ENCODE data around the gene DHRS11. TPM values are rescaled to one million over a fixed set of nuclear protein-coding genes. Genes with fewer than 3 reads are reported as not detected.
A peak's percentile ranks its signal among the peaks of the same experiment; 100 is the strongest.

The DHRS11 gene
- total and polyA plus RNA-seq, 11 donors, result 11.0 to 22.2 (median 13.5) TPM

DNA sequence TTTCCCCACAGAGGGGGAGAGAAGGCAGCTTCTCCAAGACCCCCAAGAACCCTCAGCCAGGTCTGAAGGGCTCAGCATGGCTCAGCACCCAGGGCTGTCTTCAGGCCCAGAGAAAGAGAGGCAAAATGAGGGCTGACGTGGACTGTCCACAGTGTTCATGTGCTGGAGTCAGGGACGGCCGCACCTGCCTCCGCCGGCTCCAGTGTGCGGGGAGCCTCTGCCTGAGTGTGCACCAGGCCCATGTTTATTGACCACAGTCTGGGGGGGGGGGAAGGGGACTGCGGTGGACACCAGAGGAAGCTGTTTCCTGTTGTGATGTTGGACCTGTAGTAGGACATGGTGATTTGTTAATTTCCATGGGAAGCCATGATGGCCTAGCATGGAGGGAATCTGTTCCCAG is 16.6 kb downstream of the DHRS11 start:
- Histone ChIP-seq H3K4me1 (peaks cover 0 to 18% (median under 1%) of the 10 kb centered on the region in 12 donors), H3K27ac (no peak overlapping the region), H3K36me3 (no peaks in the 10 kb centered on the region), H3K9me3 (no peaks in the 10 kb centered on the region), H3K27me3 (peaks cover 0 to under 1% (median 0%) of the 10 kb centered on the region in 9 donors), H3K4me3 (no peak overlapping the region)
- intact Hi-C loops (cut with DNase I), result loop anchor here in 1 of 10 donors (10.0 kb wide), 1 partner anchor 797 kb away; the partner anchor contains the start of genes ACACA and TADA2A
- DNase-seq, result no peak
- 85 to 94% (median 90%) methylated on average over 6 to 7 of the region's 7 CpGs for WGBS, 4 donors
- ATAC-seq, result peak in 1 of 4 donors; percentile 13
- TF ChIP-seq, protein P1, sequence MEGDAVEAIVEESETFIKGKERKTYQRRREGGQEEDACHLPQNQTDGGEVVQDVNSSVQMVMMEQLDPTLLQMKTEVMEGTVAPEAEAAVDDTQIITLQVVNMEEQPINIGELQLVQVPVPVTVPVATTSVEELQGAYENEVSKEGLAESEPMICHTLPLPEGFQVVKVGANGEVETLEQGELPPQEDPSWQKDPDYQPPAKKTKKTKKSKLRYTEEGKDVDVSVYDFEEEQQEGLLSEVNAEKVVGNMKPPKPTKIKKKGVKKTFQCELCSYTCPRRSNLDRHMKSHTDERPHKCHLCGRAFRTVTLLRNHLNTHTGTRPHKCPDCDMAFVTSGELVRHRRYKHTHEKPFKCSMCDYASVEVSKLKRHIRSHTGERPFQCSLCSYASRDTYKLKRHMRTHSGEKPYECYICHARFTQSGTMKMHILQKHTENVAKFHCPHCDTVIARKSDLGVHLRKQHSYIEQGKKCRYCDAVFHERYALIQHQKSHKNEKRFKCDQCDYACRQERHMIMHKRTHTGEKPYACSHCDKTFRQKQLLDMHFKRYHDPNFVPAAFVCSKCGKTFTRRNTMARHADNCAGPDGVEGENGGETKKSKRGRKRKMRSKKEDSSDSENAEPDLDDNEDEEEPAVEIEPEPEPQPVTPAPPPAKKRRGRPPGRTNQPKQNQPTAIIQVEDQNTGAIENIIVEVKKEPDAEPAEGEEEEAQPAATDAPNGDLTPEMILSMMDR (IDR thresholded peaks at IDR 0.05), result no peak
- TF ChIP-seq POLR2A (IDR thresholded peaks at IDR 0.05), result no peak

GRCh38 chr17:36608794-36609497 is 17.3 kb downstream of the DHRS11 start:
- intact Hi-C loops (cut with DNase I), result loop anchor here in 1 of 10 donors (10.0 kb wide), 1 partner anchor 796 kb away; the partner anchor contains the start of genes ACACA and TADA2A
- Histone ChIP-seq H3K9me3 (no peaks in the 10 kb centered on the region), H3K4me1 (peaks cover 0 to 12% (median 0%) of the 10 kb centered on the region in 12 donors), H3K27me3 (peaks cover 0 to 7% (median 0%) of the 10 kb centered on the region in 9 donors), H3K4me3 (no peak overlapping the region), H3K36me3 (no peaks in the 10 kb centered on the region), H3K27ac (no peak overlapping the region)
- WGBS, 4 donors, result 32 to 56% (median 44%) methylated on average over 16 to 24 of the region's 24 CpGs
- ATAC-seq, result peak in 3 of 4 donors; percentile 54 to 76 (median 73)
- TF ChIP-seq POLR2A (IDR thresholded peaks at IDR 0.05), result no peak
- TF ChIP-seq, protein P1 (IDR thresholded peaks at IDR 0.05), result peak in 10 of 12 donors; percentile 12 to 49 (median 35)
- peak in 4 of 5 donors; percentile 20 to 55 (median 42) for DNase-seq

- TF ChIP-seq, protein P1 (IDR thresholded peaks at IDR 0.05), result no peak
- TF ChIP-seq POLR2A (IDR thresholded peaks at IDR 0.05), result no peak
- DNase-seq, result no peak
- WGBS, 4 donors, result 76 to 89% (median 82%) methylated on average over 5 to 7 of the region's 7 CpGs
- intact Hi-C loops (cut with DNase I), result loop anchor here in 1 of 10 donors (10.0 kb wide), 1 partner anchor 795 kb away; the partner anchor contains the start of genes ACACA and TADA2A
- no peak for ATAC-seq
- no peak overlapping the region for H3K4me3 ChIP-seq
- H3K27ac ChIP-seq, result no peak overlapping the region
- H3K9me3 ChIP-seq, result no peaks in the 10 kb centered on the region
- no peaks in the 10 kb centered on the region for H3K36me3 ChIP-seq
- H3K27me3 ChIP-seq, result peaks cover 0 to 13% (median 0%) of the 10 kb centered on the region in 9 donors
- H3K4me1 ChIP-seq, result peaks cover 0 to 10% (median 0%) of the 10 kb centered on the region in 12 donors
Observed at GRCh38 chr17:36609498-36609862, 17.8 kb downstream of the DHRS11 start.

GRCh38 chr17:36610474-36610873 is 18.8 kb downstream of the DHRS11 start:
- peaks cover 0 to 23% (median 0%) of the 10 kb centered on the region in 9 donors for H3K27me3 ChIP-seq
- ATAC-seq (no peak), DNase-seq (no peak)
- TF ChIP-seq, protein P1 (IDR thresholded peaks at IDR 0.05), result no peak
- TF ChIP-seq POLR2A (IDR thresholded peaks at IDR 0.05), result no peak
- no peak overlapping the region for H3K4me3 ChIP-seq
- H3K36me3 ChIP-seq, result no peaks in the 10 kb centered on the region
- no peak overlapping the region for H3K27ac ChIP-seq
- WGBS, 4 donors, result 58 to 80% (median 72%) methylated on average over 6 of the region's 6 CpGs
- no peaks in the 10 kb centered on the region for H3K9me3 ChIP-seq
- H3K4me1 ChIP-seq, result peaks cover 0 to 10% (median 0%) of the 10 kb centered on the region in 12 donors
- intact Hi-C loops (cut with DNase I), result no loop called here

All from heart left ventricle (tissue), 16 donors.